H1 (cell line): Measurements from ENCODE around the gene ACY1. TPM values are rescaled to one million over a fixed set of nuclear protein-coding genes. Genes with fewer than 3 reads are reported as not detected.

Experiments used
- CTCF ChIA-PET: fragments of 300-600 bp; sonication (Branson Sonifier 250); formaldehyde crosslinking; loops from one replicate; lab custom pipeline; 2021; ENCODE audit not compliant: partially characterized antibody; lab: Charles Lee
- POLR2A ChIA-PET: fragments of 300-600 bp; sonication (Branson Sonifier 250); formaldehyde crosslinking; loops from one replicate; lab custom pipeline; 2021; ENCODE audit warnings: inconsistent platforms; ENCODE audit not compliant: partially characterized antibody; lab: Charles Lee
- DNase-seq, 2 experiments: peaks; one replicate each; pipeline versions ENCODE4 v3.0.0 to v3.0.0-alpha.2; 2010 to 2022; ENCODE audit warnings: low spot score in 2 of 2, low read depth in 1 of 2, mixed read lengths in 1 of 2
- FAIRE-seq: peaks from 2 replicates; lab custom pipeline; 2011; peaks lifted over from hg19 to GRCh38; lab: Jason Lieb, UNC
- H2AFZ ChIP-seq: 2 replicates; pipeline ENCODE4 v1.8.1; 2012; ENCODE audit warnings: low read length, inconsistent platforms
- H2AK5ac ChIP-seq: 2 replicates; pipeline ENCODE4 v1.6.1; 2013; ENCODE audit warnings: low read depth, low read length
- H2BK120ac ChIP-seq: replicated peaks from 2 replicates; pipeline ENCODE3; 2013; ENCODE audit warnings: low read depth, low read length, inconsistent platforms
- H2BK12ac ChIP-seq: 2 replicates; pipeline ENCODE4 v1.6.1; 2013; ENCODE audit warnings: low read depth, low read length
- H2BK15ac ChIP-seq: 2 replicates; pipeline ENCODE4 v1.6.1; 2013; ENCODE audit warnings: low read length
- H2BK20ac ChIP-seq: 2 replicates; pipeline ENCODE4 v1.6.1; 2013; ENCODE audit warnings: low read length
- H2BK5ac ChIP-seq: 2 replicates; pipeline ENCODE4 v1.6.1; 2013; ENCODE audit warnings: low read depth, low read length
- H3K14ac ChIP-seq: 2 replicates; pipeline ENCODE4 v1.6.1; 2013; ENCODE audit warnings: inconsistent platforms; ENCODE audit not compliant: insufficient read length
- H3K18ac ChIP-seq: 2 replicates; pipeline ENCODE4 v1.6.1; 2013; ENCODE audit warnings: low read length; ENCODE audit errors: extremely low read depth
- H3K23ac ChIP-seq: 2 replicates; pipeline ENCODE4 v1.6.1; 2013; ENCODE audit warnings: inconsistent platforms; ENCODE audit not compliant: insufficient read length
- H3K23me2 ChIP-seq: 2 replicates; pipeline ENCODE4 v1.6.1; 2013; ENCODE audit warnings: low read depth, low read length
- H3K27ac ChIP-seq: 2 replicates; pipeline ENCODE4 v1.6.1; 2011; ENCODE audit warnings: low read depth, low read length, inconsistent platforms
- H3K27me3 ChIP-seq, 4 experiments: replicated peaks in 1 of 4; 1 replicate in 1 of 4; 2 replicates in 3 of 4; pipeline versions ENCODE4 v1.6.1 to v1.8.1; 2011 to 2013; ENCODE audit warnings: low read length in 3 of 4, mild to moderate bottlenecking in 3 of 4, inconsistent platforms in 2 of 4, mixed read lengths in 2 of 4, moderate library complexity in 1 of 4; ENCODE audit not compliant: control insufficient read depth in 3 of 4, insufficient read depth in 3 of 4; ENCODE audit errors: extremely low read depth in 1 of 4
- H3K36me3 ChIP-seq, 4 experiments: 2 replicates each; pipeline versions ENCODE4 v1.6.1 to v1.8.1; 2011 to 2013; ENCODE audit warnings: mild to moderate bottlenecking in 4 of 4, low read length in 3 of 4, moderate library complexity in 2 of 4, control low read depth in 1 of 4, inconsistent platforms in 1 of 4; ENCODE audit not compliant: insufficient read depth in 4 of 4, control insufficient read depth in 2 of 4
- H3K4ac ChIP-seq: replicated peaks from 2 replicates; pipeline ENCODE3; 2013; ENCODE audit warnings: low read length, low read depth, mixed read lengths, inconsistent platforms; ENCODE audit not compliant: insufficient read length
- H3K4me1 ChIP-seq, 4 experiments: replicated peaks in 1 of 4; 1 replicate in 1 of 4; 2 replicates in 3 of 4; pipeline versions ENCODE4 v1.6.1 to v1.8.1; 2011 to 2013; ENCODE audit warnings: low read length in 3 of 4, inconsistent platforms in 2 of 4, mixed read lengths in 1 of 4; ENCODE audit not compliant: insufficient read depth in 4 of 4, control insufficient read depth in 3 of 4
- H3K4me2 ChIP-seq, 2 experiments: 2 replicates each; pipeline versions ENCODE4 v1.6.1 to v1.8.1; 2011 to 2013; ENCODE audit warnings: low read depth in 2 of 2, low read length in 2 of 2, control low read depth in 1 of 2, inconsistent platforms in 1 of 2, mild to moderate bottlenecking in 1 of 2; ENCODE audit not compliant: insufficient read depth in 1 of 2
- H3K4me3 ChIP-seq, 4 experiments: fragments of 200-600, 300-600 bp in 1 of 4; sonication (generic), shearing (Covaris generic), sonication (Bioruptor Twin) in 1 of 4; 2 replicates each; pipeline versions ENCODE4 v1.5.1 to v1.8.1; 2011 to 2016; ENCODE audit warnings: low read length in 4 of 4, low read depth in 3 of 4, control low read depth in 2 of 4, inconsistent platforms in 2 of 4, mild to moderate bottlenecking in 2 of 4, mixed read lengths in 1 of 4, moderate library complexity in 1 of 4; ENCODE audit not compliant: insufficient read depth in 2 of 4; ENCODE audit errors: extremely low read depth in 1 of 4
- H3K56ac ChIP-seq: replicated peaks from 2 replicates; pipeline ENCODE3; 2013; ENCODE audit warnings: low read depth, mild to moderate bottlenecking, mixed read lengths, low read length, inconsistent platforms; ENCODE audit not compliant: insufficient read length
- H3K79me1 ChIP-seq: 2 replicates; pipeline ENCODE4 v1.6.1; 2013; ENCODE audit warnings: low read depth, low read length, control low read depth
- H3K79me2 ChIP-seq, 2 experiments: 2 replicates each; pipeline versions ENCODE4 v1.6.1 to v1.8.1; 2012 to 2013; ENCODE audit warnings: low read length in 2 of 2, mild to moderate bottlenecking in 2 of 2, inconsistent platforms in 1 of 2; ENCODE audit not compliant: insufficient read depth in 2 of 2, control insufficient read depth in 1 of 2
- H3K9ac ChIP-seq, 4 experiments: replicated peaks in 1 of 4; 1 replicate in 1 of 4; 2 replicates in 3 of 4; pipeline versions ENCODE4 v1.6.1 to v1.8.1; 2011 to 2013; ENCODE audit warnings: low read depth in 3 of 4, low read length in 3 of 4, control low read depth in 2 of 4, mild to moderate bottlenecking in 2 of 4, moderate library complexity in 2 of 4, inconsistent platforms in 1 of 4; ENCODE audit errors: extremely low read depth in 1 of 4
- H3K9me3 ChIP-seq, 2 experiments: 2 replicates each; pipeline versions ENCODE4 v1.6.1 to v1.8.1; 2012 to 2013; ENCODE audit warnings: mild to moderate bottlenecking in 2 of 2, moderate library complexity in 2 of 2, control low read depth in 1 of 2, inconsistent platforms in 1 of 2, low read depth in 1 of 2, low read length in 1 of 2, mixed read lengths in 1 of 2; ENCODE audit not compliant: insufficient read depth in 2 of 2
- H4K20me1 ChIP-seq, 2 experiments: replicated peaks in 1 of 2; 2 replicates each; pipeline versions ENCODE3 to v1.8.1; 2011 to 2013; ENCODE audit warnings: inconsistent platforms in 2 of 2, low read length in 2 of 2, mild to moderate bottlenecking in 1 of 2; ENCODE audit not compliant: insufficient read depth in 2 of 2, control insufficient read depth in 1 of 2
- H4K5ac ChIP-seq: 2 replicates; pipeline ENCODE4 v1.6.1; 2013; ENCODE audit warnings: low read length, low read depth, mixed read lengths, inconsistent platforms; ENCODE audit not compliant: insufficient read length
- H4K8ac ChIP-seq: 2 replicates; pipeline ENCODE4 v1.8.0; 2013; ENCODE audit warnings: mild to moderate bottlenecking, moderate library complexity, low read length, inconsistent platforms; ENCODE audit not compliant: insufficient read depth; ENCODE audit errors: extremely low read depth
- H4K91ac ChIP-seq: replicated peaks from 2 replicates; pipeline ENCODE3; 2013; ENCODE audit warnings: low read length, mixed read lengths, inconsistent platforms; ENCODE audit not compliant: insufficient read length
- JUN ChIP-seq: IDR thresholded peaks from 2 replicates; pipeline ENCODE4 v1.6.1; 2011; ENCODE audit warnings: low read depth, mild to moderate bottlenecking, improper control_type of control experiment, low read length
- JUND ChIP-seq: IDR thresholded peaks from 2 replicates; pipeline ENCODE4 v1.6.1; 2011; ENCODE audit warnings: mild to moderate bottlenecking, improper control_type of control experiment, low read length
- POLR2A ChIP-seq, 2 experiments: IDR thresholded peaks; 1 replicate in 1 of 2; 2 replicates in 1 of 2; pipeline ENCODE4 v1.6.1; 2011; ENCODE audit warnings: low read depth in 2 of 2, low read length in 2 of 2, mild to moderate bottlenecking in 2 of 2; ENCODE audit errors: control extremely low read depth in 1 of 2
- SIX5 ChIP-seq: IDR thresholded peaks from 2 replicates; pipeline ENCODE4 v1.6.1; 2011; ENCODE audit warnings: mild to moderate bottlenecking, low read depth, low read length
- TAF7 ChIP-seq: optimal IDR thresholded peaks from 2 replicates; pipeline ENCODE3; 2011; ENCODE audit warnings: low read depth, mild to moderate bottlenecking, inconsistent platforms, low read length, moderate library complexity, borderline replicate concordance
- TCF12 ChIP-seq: IDR thresholded peaks from 2 replicates; pipeline ENCODE4 v1.6.1; 2011; ENCODE audit warnings: low read depth, mild to moderate bottlenecking, low read length
- WGBS, 2 experiments: shearing (Covaris generic) in 1 of 2; methylation state at CpG; one replicate each; pipeline versions ENCODE4 v1.1.6 to v1.1.7; 2013 to 2015; ENCODE audit warnings: low lambda C conversion rate in 2 of 2, mixed read lengths in 2 of 2, inconsistent platforms in 1 of 2, low coverage in 1 of 2, missing lambda C conversion rate in 1 of 2; ENCODE audit not compliant: insufficient replicate concordance in 2 of 2, insufficient coverage in 1 of 2, insufficient read length in 1 of 2; ENCODE audit errors: extremely low coverage in 1 of 2, missing lambda C conversion rate in 1 of 2; 5-methylcytosine and 5-hydroxymethylcytosine counted together
- polyA plus RNA-seq, 7 experiments: library from polyadenylated mRNA; depleted of rRNA in 3 of 7; stranded (reverse) in 5 of 7; unstranded in 2 of 7; fragments of >200 nt in 5 of 7; fragments of 200-250 nt in 2 of 7; gene quantifications; 1 replicate in 5 of 7; 2 replicates in 1 of 7; 4 replicates in 1 of 7; pipeline versions ENCODE4 v1.2.1 to v1.2.3, GENCODE V29; 2011 to 2013; ENCODE audit warnings: missing spikeins in 2 of 7, mixed read lengths in 2 of 7
- total RNA-seq: library from RNA; stranded (reverse); fragmentation: NEBNext Ultra II Directional; extraction: Animal tissue kit (Norgen Biotek cat#: 25700); gene quantifications from 2 replicates; pipeline ENCODE4 v1.2.1, GENCODE V29; 2021
- TF ChIP-seq, protein P1 (sequence below): IDR thresholded peaks from 2 replicates; pipeline ENCODE4 v1.6.1; 2012; ENCODE audit warnings: inconsistent platforms

Gene ACY1
- total and polyA plus RNA-seq, 2 of the 8 experiments (the other 6 are each of a cell fraction or from before 2014, with no cell fraction given): 48.3 to 113 TPM

- no peaks in the 10 kb centered on the region for H3K9me3 ChIP-seq
- H2BK5ac ChIP-seq: no peak overlapping the region
- CTCF ChIA-PET: interaction anchor here (0.6 to 5.7 kb wide), 11 partner anchors 10 to 1326 kb away, joined by 3 to 29 read pairs (median 5); partner anchors contain the start of genes ABHD14A, ABHD14B, PARP3 and RRP9
- H3K27me3 ChIP-seq: peaks cover 15 to 43% (median 35%) of the 10 kb centered on the region in 4 experiments
- DNase-seq (no peak), FAIRE-seq (no peak)
- H3K27ac ChIP-seq: no peak overlapping the region
- no peak overlapping the region for H3K23ac ChIP-seq
- H2AFZ ChIP-seq: no peak overlapping the region
- H2BK120ac ChIP-seq: no peak overlapping the region
- peaks cover 0 to 15% (median 7%) of the 10 kb centered on the region in 4 experiments; a peak in 6 of 7 replicates for H3K4me1 ChIP-seq
- H2BK20ac ChIP-seq: no peak overlapping the region
- no peaks in the 10 kb centered on the region for H3K36me3 ChIP-seq
- no peak overlapping the region for H3K18ac ChIP-seq
- peaks cover 8% of the 10 kb centered on the region; the same call in 1 of the 2 replicates for H3K23me2 ChIP-seq
- no peaks in the 10 kb centered on the region for H4K20me1 ChIP-seq
- POLR2A ChIA-PET: interaction anchor here (0.6 to 15.7 kb wide), 7 partner anchors 8 to 225 kb away, joined by 3 to 148 read pairs (median 13); partner anchors contain the start of genes ACY1, PARP3, PCBP4 and RPL29
- no peak overlapping the region for H2BK15ac ChIP-seq
- no peak overlapping the region for H4K5ac ChIP-seq
- H4K91ac ChIP-seq: no peak overlapping the region
- H3K14ac ChIP-seq: no peak overlapping the region
- no peaks in the 10 kb centered on the region for H3K79me2 ChIP-seq
- H3K9ac ChIP-seq: no peak overlapping the region
- WGBS, 2 experiments: 92% methylated on average over 3 of the region's 3 CpGs; no CpG with 5 or more reads in 1 of the 2 experiments
- H3K4me2 ChIP-seq: no peak overlapping the region
- H4K8ac ChIP-seq: no peak overlapping the region
- no peak overlapping the region for H3K56ac ChIP-seq
- H3K4me3 ChIP-seq: no peak overlapping the region
- no peaks in the 10 kb centered on the region for H3K79me1 ChIP-seq
- no peak overlapping the region for H3K4ac ChIP-seq
- H2AK5ac ChIP-seq: no peak overlapping the region
- H2BK12ac ChIP-seq: no peak overlapping the region
- TF ChIP-seq SIX5: no peak
- no peak for TF ChIP-seq TAF7
- TF ChIP-seq POLR2A (IDR thresholded peaks at IDR 0.05; ENCODE audit: control extremely low read depth in 1 of 2, low read depth in 2 of 2, low read length in 2 of 2): no peak
- TF ChIP-seq JUND: no peak
- TF ChIP-seq, protein P1, sequence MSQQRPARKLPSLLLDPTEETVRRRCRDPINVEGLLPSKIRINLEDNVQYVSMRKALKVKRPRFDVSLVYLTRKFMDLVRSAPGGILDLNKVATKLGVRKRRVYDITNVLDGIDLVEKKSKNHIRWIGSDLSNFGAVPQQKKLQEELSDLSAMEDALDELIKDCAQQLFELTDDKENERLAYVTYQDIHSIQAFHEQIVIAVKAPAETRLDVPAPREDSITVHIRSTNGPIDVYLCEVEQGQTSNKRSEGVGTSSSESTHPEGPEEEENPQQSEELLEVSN: no peak
- no peak for TF ChIP-seq TCF12
- no peak for TF ChIP-seq JUN
These were observed 29.9 kb upstream of the ACY1 start for GRCh38 chr3:51953445-51953844.
